Midbrain (tissue), 1 donor: ENCODE data around the gene SEMG2.

ENCODE experiments used
- DNase-seq: peaks from one replicate; lab custom pipeline; 2025; lab: John Stamatoyannopoulos, UW

The SEMG2 gene

DNA sequence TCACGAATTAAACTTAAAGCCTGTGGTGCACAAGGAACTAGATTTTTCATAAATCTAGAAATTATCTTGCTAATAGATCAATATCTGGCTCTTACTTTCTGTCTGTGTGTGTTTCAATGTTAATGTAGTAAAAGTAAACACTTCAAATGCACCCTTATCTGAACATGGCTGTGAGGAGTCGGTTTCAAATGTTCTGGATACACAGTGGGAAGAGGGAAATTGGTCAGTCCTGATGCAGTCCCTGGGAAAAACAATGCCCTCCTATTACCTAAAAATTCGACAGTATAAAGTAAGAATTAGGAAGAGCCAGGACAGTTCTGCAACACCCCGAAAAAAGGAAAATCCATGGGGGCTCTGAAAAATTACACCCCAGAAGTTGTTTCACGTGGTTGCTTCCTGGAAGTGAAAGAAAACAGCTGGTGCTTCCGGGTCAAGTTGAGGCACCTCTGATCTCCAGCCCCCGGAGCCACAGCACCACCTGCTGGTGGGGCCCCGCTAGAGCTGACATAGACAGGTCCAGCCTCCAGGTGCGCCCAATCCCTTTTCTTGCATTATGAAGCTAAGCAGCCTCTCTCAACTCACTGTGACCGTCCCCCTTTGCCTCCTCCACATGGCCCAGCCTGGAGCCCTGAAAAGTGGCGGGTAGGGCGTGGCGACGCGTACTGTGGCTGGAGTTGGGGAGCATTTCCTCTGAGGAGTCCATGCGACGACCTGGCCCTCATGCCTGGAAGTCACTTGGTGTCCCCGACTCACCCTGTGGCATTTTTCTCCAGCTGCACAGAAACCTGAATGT is 8.3 kb downstream of the SEMG2 start:
- no peak for DNase-seq

DNA sequence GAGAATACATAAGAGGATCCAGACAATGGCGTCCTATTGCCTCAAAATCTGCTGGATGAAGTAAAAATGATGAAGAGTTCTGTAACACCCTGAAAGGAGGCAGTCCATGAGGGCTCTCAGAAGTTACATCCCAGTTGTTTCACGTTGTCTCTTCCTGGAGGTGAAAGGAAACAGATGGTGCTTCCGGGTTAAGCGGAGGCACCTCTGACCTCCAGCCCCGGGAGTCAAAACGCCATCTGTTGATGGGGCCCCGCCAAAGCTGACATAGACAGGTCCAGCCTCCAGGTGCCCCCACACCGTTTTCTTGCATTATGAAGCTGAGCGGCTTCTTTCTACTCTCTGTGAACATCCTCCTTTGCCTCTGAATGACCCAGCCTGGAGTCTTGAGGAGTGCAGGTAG is 9.5 kb downstream of the SEMG2 start:
- DNase-seq, result no peak

DNA sequence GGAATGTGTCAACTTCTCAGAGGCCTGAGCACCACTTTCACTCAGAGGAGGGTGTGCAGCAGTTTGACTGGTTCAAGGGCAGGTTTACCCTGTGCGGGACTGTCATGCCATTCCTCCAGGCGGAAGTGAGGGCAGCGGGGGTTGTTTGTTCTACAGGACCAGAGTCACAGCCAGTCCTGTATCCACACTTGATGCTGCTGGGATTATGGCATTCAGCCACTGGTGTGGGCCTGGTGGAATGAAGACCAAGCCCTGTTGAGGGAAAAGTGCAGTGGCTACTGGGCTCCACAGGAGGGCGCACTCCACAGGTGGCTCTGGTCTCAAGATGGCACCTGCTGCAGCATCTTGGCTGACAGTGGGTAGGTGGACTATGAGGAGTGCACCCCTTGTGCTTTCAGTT is 14.8 kb downstream of the SEMG2 start:
- DNase-seq, result no peak

DNA sequence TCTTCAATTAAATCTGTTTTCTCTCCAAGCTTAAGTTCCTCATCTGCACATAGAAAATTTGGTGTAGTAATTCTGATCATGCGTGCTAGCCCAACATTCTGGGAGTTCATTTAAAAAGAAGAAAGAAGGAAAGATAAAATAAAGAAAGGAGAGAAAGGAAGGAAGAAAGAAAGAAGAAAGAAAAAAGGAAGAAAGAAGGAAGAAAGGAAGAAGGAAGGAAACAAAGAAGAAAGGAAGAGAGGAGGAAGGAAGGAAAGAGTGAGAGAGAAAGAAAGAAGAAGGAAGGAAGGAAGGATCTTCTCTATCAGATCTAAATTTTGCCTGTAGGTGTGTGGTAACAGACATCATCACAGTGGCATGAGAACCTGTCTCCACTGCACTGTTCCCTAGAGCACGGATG is 17.0 kb downstream of the SEMG2 start:
- no peak for DNase-seq

DNA sequence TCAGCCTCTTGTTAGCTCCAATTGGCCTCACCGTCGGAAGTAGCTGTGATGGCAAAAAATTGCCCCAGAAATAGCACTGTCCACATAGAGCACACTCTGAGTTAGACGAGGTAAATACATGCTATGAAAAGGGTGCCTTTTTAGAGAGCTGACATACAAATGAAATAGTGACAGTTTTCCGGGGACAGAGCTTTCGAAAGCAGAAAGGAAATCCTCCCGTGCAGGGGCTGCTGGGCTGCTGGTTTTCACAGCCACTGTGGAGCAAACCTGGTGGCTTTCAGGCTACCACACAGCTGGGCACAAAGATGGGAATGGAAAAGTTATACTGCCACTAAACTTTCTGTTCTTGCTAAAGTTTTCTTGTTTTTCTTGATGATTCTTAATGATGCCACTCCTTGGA is 24.9 kb downstream of the SEMG2 start:
- no peak for DNase-seq

DNA sequence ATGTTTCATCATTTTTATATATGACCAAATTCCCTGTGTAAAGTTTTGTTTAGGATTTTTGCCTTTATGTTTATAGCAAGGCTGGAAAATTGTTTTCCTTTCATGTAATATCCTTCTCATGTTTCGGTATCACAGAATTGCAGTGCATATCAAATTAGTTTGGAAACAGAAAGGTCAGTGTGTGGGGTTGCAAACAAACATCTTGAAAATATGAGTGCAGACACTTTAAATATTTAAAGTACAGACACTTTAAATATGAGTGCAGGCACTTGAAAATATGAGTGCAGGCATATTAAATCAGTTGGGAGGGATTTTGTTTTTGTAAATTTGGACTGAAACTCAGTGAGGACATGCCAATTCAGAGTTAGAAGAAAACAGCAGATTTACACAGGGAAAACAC is 26.7 kb downstream of the SEMG2 start:
- DNase-seq, result no peak

DNA sequence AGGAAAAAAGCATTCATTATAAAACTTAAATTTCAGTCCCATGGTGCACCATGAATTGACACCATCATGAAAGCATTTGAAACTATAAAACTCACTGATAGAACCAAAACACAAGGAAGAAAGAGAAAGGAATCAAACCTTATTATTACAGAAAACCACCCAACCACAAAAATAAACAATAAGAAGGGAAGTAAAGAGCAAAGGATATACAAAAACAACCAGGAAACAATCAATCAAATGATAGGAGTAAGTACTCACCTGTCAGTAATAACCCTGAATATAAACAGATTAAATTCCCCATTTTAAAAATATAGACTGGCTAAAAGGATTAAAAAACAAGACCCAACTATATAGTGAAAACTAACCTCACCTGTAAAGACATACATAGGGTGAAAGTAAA is 27.4 kb downstream of the SEMG2 start:
- DNase-seq, result no peak

DNA sequence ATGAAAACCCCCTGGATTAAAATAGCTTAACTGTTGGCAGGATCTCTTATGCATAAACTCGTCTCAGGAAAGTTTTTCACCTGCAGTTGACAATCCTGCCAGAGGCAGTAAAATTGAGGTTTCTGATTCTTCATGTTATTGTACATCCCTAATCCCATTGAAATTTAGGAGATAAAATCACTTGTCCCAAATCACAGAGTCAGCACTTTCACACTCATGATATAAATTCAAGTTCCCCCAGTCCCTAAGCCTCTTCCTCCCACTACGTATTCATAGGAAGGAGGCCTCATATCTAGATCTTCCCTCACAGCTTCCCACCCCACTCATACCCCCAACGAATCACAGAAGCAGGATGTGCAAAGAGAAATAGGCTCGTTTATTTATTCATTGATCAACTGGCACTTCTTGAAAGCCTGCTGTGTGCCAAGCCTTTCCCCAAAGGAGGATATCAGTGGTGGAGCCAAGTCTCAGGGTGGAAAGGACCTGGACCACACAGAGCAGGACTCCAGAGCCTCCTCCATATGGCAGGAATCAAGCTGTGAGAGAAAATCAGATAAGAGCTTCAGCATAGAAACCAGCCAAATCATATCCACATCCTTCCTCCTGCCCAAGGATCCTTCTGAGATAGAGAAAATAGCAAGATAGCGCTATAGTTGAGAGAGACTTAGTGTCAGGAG is 30.8 kb downstream of the SEMG2 start:
- DNase-seq, result no peak

DNA sequence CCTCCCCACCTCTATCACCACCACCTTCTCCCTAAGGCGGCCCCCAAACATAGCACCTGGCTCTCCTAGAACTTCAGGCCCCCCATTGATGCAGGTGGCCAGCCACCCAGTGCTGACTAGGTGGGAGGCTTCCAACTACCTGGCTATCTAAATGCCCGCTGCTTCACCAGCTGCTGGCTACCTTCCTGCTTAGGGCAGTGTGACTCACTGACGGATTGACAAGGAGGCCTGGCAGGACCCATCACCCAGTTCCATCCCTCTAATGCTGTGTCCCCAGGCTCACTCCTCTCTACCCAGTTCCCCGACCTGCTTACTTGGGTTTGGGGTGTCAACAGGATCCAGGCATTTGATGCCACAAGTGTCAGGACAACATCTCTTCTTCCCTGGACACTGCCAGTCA is 32.1 kb downstream of the SEMG2 start:
- DNase-seq, result no peak

DNA sequence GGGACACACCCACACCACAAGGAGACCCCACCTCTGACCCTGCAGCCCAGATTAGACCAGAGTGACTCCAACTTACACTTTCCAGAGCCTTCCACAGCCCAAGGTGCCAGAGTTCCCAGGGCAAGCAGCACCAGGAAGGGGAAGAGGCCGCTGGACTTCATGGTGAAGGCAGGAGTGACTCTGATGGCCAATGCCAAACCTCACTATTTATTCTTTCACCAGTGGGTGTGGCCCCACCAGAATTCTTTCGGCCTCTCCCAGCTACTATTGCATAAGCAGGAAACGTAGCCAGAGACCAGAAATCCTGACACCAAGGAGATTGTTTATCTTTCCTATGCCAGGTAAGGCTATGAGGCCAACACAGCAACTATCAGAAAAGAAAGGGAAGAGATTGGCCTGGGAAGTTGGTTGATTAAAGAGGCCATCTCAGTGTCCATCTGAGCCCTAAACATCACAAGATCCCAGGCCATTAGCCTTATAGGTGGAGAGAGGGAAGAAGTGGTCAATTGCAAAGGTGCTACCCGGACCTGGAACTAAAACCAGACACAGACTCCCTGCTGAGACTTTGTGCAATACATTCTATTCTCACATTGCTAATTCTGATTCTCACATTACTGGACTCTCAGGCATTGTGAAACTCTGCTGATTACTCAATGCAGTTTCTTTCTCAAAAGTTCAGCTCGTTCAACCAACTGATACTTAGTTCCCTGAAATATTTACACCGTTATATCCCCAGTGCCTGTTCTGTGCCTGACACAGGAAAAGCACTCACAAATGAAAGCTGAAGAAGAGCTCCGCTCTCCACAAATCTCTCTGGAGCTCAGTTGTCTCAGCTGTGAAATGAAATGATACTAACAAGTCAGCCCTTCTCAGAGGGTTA is 33.5 kb downstream of the SEMG2 start, which contains the start of gene SLPI:
TSS of gene SLPI (minus strand) at position 182 of the 880 bp plus-strand sequence. CDS start at position 161, 21 bp downstream.
- no peak for DNase-seq

DNA sequence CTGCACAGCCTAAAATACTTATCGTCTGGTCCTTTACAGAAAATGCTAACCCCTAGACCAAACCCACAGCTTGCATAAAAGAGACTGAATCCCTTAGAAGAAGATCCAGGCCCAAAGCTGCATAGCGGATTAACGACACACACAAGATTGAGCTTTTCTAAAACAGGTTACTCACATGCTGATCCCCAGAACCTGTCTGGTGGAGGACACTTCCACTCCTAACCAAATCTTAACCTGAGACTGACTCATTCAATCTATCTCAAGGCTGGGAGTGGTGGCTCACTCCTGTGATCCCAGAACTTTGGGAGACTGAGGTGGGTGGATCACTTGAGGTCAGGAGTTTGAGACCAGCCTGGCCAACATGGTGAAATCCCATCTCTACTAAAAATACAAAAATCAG is 36.0 kb downstream of the SEMG2 start:
- no peak for DNase-seq

DNA sequence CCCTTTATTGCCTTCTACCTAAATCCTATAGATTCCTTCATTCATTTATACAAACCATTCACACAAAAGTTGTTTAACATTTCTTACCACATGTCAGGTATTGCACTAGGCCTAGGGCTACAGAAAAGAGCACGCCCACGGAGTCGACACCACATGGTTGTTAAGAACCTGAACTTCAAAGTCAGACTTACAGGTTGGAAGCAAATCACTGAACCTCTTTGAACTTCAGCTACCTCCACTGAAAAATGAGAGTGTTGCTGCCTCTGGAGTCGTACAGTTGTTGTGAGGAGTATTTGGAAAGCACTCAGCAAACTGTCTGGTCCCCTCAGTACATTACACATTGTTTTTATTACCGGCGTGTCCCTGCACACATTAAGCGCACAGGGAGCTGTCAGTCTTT is 36.5 kb downstream of the SEMG2 start:
- DNase-seq, result no peak

DNA sequence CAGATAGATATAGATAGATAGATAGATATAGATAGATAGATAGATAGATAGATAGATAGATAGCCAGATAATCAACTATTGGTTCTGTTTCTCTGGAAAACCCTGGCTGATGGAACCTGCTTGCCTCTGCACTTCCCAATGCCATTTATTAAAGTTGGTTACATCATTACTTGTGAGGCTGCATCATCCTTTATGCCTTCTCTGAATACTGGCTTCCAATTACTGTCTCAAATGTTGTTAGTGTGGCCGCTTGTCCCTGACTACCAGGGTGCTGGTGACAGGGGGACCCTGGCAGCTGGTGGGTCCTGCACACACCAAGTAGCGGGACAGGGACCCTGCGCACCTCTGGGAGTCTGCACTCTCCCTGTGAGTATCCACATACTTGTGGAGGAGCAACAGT is 37.1 kb downstream of the SEMG2 start:
- DNase-seq, result no peak

DNA sequence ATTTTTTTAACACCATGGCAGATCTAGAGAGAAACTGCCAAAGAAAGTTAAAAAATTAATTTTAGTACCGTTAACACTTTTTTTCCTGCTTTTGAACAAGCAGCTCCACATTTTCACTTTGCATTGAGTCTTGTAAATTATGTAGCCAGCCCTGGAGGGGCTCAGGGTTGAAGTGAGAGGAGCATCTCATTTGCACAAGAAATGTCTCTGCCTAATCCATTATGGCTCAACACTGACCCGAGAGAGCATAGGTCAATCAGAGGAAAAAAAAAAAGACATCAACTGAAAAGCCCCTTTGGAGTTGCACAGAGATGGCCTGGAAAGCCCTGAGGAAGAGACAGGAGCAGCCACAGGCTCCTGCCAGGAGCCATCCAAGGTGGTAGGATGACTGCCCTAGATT is 37.5 kb downstream of the SEMG2 start:
- DNase-seq, result no peak

DNA sequence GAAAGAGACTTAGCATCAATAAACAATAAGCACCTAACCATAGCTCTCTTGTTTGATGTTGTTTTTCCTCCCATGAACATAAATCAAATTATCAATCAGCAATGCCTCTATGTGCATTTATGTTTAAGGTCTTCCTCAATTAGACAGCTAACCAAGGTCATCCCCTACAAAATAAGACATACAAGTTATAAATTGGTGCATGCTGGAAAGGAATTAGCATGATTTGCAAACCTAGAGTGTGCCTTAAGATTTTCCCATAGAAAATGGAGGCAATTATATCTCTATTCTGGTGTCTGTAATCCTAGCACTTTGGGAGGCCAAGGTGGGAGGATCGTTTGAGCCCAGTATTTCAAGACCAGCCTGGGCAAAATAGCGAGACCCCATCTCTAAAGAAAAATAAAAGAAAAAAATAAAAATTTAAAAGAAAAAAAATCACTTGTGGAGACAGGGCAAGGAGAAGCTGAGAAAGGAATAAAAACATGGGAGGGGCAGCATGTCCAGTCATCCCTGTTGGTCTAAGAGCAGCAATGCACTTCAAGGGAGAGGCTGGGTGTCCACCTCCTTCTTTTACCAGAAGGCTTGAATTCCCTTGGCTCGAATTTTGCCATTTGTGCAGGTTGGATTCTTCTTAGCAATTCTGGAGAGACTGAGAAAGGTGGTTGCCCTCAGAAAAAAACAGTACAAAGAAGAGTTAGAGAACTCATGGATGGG is 42.5 kb downstream of the SEMG2 start:
- DNase-seq, result no peak

DNA sequence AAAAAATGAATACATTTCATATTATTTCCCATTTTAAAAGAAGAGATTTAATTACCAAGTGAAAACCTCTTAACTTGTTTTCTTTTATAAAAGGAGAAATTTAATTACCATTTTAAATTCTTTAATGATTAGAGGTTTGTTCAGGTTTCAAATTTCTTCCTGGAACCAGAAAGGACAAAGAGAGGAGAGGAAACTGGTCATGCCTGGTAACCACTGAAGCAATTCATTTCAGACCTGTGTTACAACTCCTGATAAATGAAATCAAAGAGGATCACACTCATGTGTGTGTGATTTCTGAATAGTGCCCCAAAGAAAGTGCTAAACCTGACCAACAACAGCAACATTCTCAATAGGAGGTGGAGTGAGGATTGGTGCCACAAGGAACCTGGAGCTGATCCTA is 45.8 kb downstream of the SEMG2 start:
- DNase-seq, result no peak

DNA sequence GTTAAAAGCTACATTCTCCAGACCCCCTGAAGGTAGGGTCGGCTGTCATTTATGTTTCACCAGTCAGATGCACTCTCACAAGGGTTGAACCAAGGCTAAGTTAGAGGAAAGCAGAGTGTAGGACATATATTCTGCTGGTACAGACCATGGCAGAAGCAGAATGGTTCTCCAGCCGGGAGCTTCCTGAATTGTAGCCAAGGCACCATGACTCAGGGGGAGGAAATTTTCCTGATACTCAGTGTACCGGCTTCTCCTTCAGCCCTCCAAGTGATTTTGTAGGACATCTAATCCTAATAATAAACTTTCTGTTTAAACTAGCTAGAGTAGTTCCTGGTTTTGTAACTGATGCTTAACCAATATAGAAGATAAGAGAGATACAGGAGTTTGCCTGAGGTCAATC is 47.4 kb downstream of the SEMG2 start:
- DNase-seq, result no peak

DNA sequence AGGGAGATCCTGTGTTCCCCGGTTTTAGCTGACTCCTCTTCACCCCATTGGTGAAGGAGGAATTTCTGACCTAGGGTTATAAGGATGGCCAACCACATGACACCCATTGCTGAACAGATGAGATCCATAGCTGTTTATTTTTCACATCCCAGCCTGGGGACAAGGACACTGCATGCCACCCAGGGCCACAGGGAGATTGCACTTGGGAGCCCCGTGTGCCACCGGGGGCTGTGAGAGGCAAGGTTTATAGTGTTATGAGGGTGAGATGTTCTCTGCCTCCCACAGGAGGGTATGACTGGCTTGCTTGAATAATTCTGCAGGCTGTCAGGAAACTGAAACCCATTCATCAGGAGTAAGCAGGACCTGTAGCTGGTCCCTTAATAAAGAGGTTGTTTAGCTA is 47.9 kb downstream of the SEMG2 start:
- no peak for DNase-seq

DNA sequence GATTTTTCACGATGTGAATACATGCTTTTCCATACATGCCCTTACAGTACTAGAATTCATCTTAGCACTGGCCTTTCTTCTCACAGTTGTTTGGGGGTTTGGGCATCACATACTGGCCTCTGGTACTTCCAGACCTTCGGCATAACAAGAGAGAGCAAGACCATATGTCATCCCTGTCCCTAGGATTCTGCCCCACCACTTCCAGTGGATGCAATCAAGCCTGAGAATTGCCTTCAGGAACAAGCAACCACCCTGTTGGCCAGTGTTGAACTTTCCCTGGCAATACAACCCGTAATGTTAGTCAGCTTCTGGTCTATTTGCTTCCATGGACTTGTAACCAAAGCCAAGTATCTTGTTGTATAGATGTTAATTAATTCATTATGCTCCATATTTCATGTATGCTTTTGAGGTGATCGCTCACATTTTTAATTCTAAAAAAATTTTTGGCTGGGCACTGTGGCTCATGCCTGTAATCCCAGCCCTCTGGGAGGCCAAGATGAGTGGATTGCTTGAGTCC is 48.6 kb downstream of the SEMG2 start:
- DNase-seq, result no peak
